Measurements from ENCODE around the gene RNF207. TPM values are rescaled to one million over a fixed set of nuclear protein-coding genes. Genes with fewer than 3 reads are reported as not detected.

The RNF207 gene
- total RNA-seq, 1 experiment from 2014 or later: 4.9 TPM

DNA sequence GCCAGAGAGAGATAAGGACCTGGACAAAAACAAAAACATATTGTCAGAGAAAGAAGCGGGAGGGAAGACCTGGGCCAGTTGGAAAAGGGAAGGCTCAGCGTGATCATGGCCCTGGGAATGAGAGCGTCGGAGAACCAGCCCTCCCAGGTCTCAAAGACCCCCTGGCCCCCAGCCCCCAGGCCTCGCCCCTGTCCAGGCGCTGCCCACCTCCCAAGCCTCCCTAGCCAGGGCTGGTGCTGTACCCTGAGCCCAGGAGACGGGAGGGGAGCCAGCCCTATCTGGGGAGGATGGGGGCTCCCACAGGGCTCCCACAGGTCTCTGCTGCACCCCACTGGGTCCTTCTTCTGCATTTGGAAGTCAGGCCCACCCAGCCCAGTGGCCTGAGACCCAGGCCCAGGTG is 40.9 kb upstream of the RNF207 start:
- Histone ChIP-seq H3T11ph (ENCODE audit: low read length) (no peak overlapping the region), H3K23ac (ENCODE audit: insufficient read length, low read depth, low read length) (no peak overlapping the region), H2BK120ac (ENCODE audit: low read depth, low read length, poor library complexity, severe bottlenecking) (no peak overlapping the region), H2BK5ac (ENCODE audit: insufficient read length, low read length) (no peak overlapping the region), H3K4me1 (ENCODE audit: insufficient read depth, low read length) (no peaks in the 10 kb centered on the region), H2AFZ (ENCODE audit: low read length) (no peak overlapping the region), H4K8ac (replicated peaks; ENCODE audit: insufficient read length, low read depth, low read length) (no peak overlapping the region), H3K9me3 (ENCODE audit: control insufficient read depth, low read depth, low read length) (no peaks in the 10 kb centered on the region), H4K20me1 (ENCODE audit: control insufficient read depth, insufficient read depth, insufficient read length) (no peaks in the 10 kb centered on the region), H3K9ac (ENCODE audit: extremely low read depth, insufficient read length, low read length) (no peak overlapping the region), H4K5ac (ENCODE audit: insufficient read length, low read depth, low read length) (no peak overlapping the region), H3K4ac (ENCODE audit: low read depth, low read length) (no peak overlapping the region), H2BK15ac (ENCODE audit: low read depth, low read length) (no peak overlapping the region), H3K4me2 (ENCODE audit: insufficient read depth, insufficient read length, low read length) (no peak overlapping the region), H2BK20ac (ENCODE audit: low read depth, low read length, poor library complexity, severe bottlenecking) (no peak overlapping the region), H3K23me2 (ENCODE audit: insufficient read length, low read depth, low read length, poor library complexity, severe bottlenecking) (no peaks in the 10 kb centered on the region), H2BK12ac (ENCODE audit: insufficient read length, low read depth, low read length) (no peak overlapping the region), H3K79me1 (ENCODE audit: insufficient read depth, low read depth, low read length, poor library complexity, severe bottlenecking) (no peaks in the 10 kb centered on the region), H3K18ac (ENCODE audit: insufficient read length, low read depth, low read length) (no peak overlapping the region), H2AK5ac (ENCODE audit: insufficient read length, low read length) (no peak overlapping the region), H3K56ac (ENCODE audit: insufficient read length, low read depth, low read length) (no peak overlapping the region), H3K27me3 (ENCODE audit: insufficient read depth, low read length) (no peaks in the 10 kb centered on the region), H3K27ac (ENCODE audit: insufficient read length, low read depth, low read length) (no peak overlapping the region), H4K91ac (ENCODE audit: insufficient read length, low read depth, low read length) (no peak overlapping the region), H3K79me2 (ENCODE audit: insufficient read depth, low read length) (no peaks in the 10 kb centered on the region), H3K14ac (ENCODE audit: insufficient read depth, low read length) (no peak overlapping the region)
- no CpG with 5 or more reads among the region's 7 CpGs for WGBS (ENCODE audit: extremely low coverage, insufficient read length, low lambda C conversion rate)
- DNase-seq: no peak
- Mint-ChIP-seq H3K27me3 (ENCODE audit: low read depth) (peaks cover 8% of the 10 kb centered on the region), H3K36me3 (ENCODE audit: insufficient read depth in 1 of 3, low read depth in 3 of 3) (no peaks in the 10 kb centered on the region), H3K4me1 (peaks cover 8 to 21% of the 10 kb centered on the region in 2 experiments), H3K27ac (no peak overlapping the region), H3K9me3 (no peaks in the 10 kb centered on the region), H3K4me3 (no peak overlapping the region)
- TF ChIP-seq, protein P1, sequence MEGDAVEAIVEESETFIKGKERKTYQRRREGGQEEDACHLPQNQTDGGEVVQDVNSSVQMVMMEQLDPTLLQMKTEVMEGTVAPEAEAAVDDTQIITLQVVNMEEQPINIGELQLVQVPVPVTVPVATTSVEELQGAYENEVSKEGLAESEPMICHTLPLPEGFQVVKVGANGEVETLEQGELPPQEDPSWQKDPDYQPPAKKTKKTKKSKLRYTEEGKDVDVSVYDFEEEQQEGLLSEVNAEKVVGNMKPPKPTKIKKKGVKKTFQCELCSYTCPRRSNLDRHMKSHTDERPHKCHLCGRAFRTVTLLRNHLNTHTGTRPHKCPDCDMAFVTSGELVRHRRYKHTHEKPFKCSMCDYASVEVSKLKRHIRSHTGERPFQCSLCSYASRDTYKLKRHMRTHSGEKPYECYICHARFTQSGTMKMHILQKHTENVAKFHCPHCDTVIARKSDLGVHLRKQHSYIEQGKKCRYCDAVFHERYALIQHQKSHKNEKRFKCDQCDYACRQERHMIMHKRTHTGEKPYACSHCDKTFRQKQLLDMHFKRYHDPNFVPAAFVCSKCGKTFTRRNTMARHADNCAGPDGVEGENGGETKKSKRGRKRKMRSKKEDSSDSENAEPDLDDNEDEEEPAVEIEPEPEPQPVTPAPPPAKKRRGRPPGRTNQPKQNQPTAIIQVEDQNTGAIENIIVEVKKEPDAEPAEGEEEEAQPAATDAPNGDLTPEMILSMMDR (conservative IDR thresholded peaks at IDR 0.05): no peak
